ENCODE measurements around the gene KMT2B. TPM values are rescaled to one million over a fixed set of nuclear protein-coding genes. Genes with fewer than 3 reads are reported as not detected.

The KMT2B gene
- total and polyA plus RNA-seq, 8 donors: 16.7 to 59.9 (median 24.2) TPM

DNA sequence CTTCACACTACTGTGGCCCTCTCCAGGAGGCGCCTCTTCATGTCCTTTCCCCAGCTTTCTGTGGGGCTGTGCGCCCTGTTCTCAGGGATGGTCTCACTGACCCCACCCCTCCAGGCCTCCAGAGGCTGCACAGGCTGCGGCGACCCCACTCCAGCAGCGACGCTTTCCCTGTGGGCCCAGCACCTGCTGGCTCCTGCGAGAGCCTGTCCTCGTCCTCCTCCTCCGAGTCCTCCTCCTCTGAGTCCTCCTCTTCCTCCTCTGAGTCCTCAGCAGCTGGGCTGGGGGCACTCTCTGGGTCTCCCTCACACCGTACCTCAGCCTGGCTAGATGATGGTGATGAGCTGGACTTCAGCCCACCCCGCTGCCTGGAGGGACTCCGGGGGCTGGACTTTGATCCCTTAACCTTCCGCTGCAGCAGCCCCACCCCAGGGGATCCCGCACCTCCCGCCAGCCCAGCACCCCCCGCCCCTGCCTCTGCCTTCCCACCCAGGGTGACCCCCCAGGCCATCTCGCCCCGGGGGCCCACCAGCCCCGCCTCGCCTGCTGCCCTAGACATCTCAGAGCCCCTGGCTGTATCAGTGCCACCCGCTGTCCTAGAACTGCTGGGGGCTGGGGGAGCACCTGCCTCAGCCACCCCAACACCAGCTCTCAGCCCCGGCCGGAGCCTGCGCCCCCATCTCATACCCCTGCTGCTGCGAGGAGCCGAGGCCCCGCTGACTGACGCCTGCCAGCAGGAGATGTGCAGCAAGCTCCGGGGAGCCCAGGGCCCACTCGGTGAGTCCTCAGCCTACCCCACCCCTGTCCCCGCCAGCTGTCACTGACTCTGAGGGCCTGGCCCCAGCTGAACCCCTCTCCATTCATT, 68.7 kb downstream of the KMT2B start:
- Histone ChIP-seq H3K9me3 (no peaks in the 10 kb centered on the region), H3K27me3 (no peaks in the 10 kb centered on the region), H3K27ac (no peak overlapping the region), H3K4me3 (no peak overlapping the region), H3K36me3 (no peaks in the 10 kb centered on the region), H3K4me1 (peaks cover 0 to 4% (median 0%) of the 10 kb centered on the region in 3 donors)
- intact Hi-C loops (cut with DNase I): no loop called here
- FAIRE-seq: no peak
- TF ChIP-seq, protein P1, sequence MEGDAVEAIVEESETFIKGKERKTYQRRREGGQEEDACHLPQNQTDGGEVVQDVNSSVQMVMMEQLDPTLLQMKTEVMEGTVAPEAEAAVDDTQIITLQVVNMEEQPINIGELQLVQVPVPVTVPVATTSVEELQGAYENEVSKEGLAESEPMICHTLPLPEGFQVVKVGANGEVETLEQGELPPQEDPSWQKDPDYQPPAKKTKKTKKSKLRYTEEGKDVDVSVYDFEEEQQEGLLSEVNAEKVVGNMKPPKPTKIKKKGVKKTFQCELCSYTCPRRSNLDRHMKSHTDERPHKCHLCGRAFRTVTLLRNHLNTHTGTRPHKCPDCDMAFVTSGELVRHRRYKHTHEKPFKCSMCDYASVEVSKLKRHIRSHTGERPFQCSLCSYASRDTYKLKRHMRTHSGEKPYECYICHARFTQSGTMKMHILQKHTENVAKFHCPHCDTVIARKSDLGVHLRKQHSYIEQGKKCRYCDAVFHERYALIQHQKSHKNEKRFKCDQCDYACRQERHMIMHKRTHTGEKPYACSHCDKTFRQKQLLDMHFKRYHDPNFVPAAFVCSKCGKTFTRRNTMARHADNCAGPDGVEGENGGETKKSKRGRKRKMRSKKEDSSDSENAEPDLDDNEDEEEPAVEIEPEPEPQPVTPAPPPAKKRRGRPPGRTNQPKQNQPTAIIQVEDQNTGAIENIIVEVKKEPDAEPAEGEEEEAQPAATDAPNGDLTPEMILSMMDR (IDR thresholded peaks at IDR 0.05): no peak
- ATAC-seq: no peak
- DNase-seq: peak in 2 of 6 donors; percentile 31 to 74
- WGBS, 2 donors: 87 to 88% methylated on average over 26 to 31 of the region's 31 CpGs

DNA sequence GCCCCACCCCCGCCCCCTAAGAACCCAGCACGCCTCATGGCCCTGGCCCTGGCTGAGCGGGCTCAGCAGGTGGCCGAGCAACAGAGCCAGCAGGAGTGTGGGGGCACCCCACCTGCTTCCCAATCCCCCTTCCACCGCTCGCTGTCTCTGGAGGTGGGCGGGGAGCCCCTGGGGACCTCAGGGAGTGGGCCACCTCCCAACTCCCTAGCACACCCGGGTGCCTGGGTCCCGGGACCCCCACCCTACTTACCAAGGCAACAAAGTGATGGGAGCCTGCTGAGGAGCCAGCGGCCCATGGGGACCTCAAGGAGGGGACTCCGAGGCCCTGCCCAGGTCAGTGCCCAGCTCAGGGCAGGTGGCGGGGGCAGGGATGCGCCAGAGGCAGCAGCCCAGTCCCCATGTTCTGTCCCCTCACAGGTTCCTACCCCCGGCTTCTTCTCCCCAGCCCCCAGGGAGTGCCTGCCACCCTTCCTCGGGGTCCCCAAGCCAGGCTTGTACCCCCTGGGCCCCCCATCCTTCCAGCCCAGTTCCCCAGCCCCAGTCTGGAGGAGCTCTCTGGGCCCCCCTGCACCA, 69.5 kb downstream of the KMT2B start:
- intact Hi-C loops (cut with DNase I): no loop called here
- FAIRE-seq (no peak), DNase-seq (peak in 3 of 6 donors; percentile 25 to 78 (median 51)), ATAC-seq (no peak)
- H3K27ac ChIP-seq: no peak overlapping the region
- TF ChIP-seq, protein P1 (IDR thresholded peaks at IDR 0.05): no peak
- H3K4me3 ChIP-seq: no peak overlapping the region
- peaks cover 0 to 4% (median 0%) of the 10 kb centered on the region in 3 donors for H3K4me1 ChIP-seq
- no peaks in the 10 kb centered on the region for H3K9me3 ChIP-seq
- no peaks in the 10 kb centered on the region for H3K27me3 ChIP-seq
- no peaks in the 10 kb centered on the region for H3K36me3 ChIP-seq
- 90 to 92% methylated on average over 15 of the region's 15 CpGs for WGBS, 2 donors

Other genes with a start within 250 kb of the KMT2B start
- gene KRTDAP, start 227.5 kb upstream of the KMT2B start, total RNA-seq: 1 to 10 TPM in 1 of 6 donors, under 1 TPM in 1, not detected in 4; 0.35 to 1.1 TPM
- 1 to 10 TPM; 1.4 to 2.0 TPM for gene KRTDAP, start 227.5 kb upstream of the KMT2B start, polyA plus RNA-seq
- 10 to 100 TPM; 48.5 to 86.7 (median 60.0) TPM for gene DMKN, start 204.4 kb upstream of the KMT2B start, total RNA-seq
- gene DMKN, start 204.4 kb upstream of the KMT2B start, polyA plus RNA-seq: 100 to 1,000 TPM; 133 to 197 TPM
- not detected for gene SBSN, start 189.7 kb upstream of the KMT2B start, total RNA-seq
- under 1 TPM; 0.15 to 0.16 TPM for gene SBSN, start 189.7 kb upstream of the KMT2B start, polyA plus RNA-seq
- gene GAPDHS, start 184.5 kb upstream of the KMT2B start, total RNA-seq: not detected
- gene GAPDHS, start 184.5 kb upstream of the KMT2B start, polyA plus RNA-seq: not detected
- 10 to 100 TPM; 44.3 to 63.9 (median 51.5) TPM for gene TMEM147, start 172.4 kb upstream of the KMT2B start, total RNA-seq
- 10 to 100 TPM; 70.2 to 91.1 TPM for gene TMEM147, start 172.4 kb upstream of the KMT2B start, polyA plus RNA-seq
- 1 to 10 TPM in 4 of 6 donors, under 1 TPM in 2; 0.28 to 3.0 (median 2.0) TPM for gene ATP4A, start 154.3 kb upstream of the KMT2B start, total RNA-seq
- gene ATP4A, start 154.3 kb upstream of the KMT2B start, polyA plus RNA-seq: 10 to 100 TPM in 1 of 2 donors, 1 to 10 TPM in 1; 6.0 to 10.8 TPM
- gene PMIS2, start 131.8 kb upstream of the KMT2B start, total RNA-seq: not detected
- gene PMIS2, start 131.8 kb upstream of the KMT2B start, polyA plus RNA-seq: not detected
- 10 to 100 TPM in 1 of 6 donors, 1 to 10 TPM in 5; 5.6 to 10.6 (median 6.5) TPM for gene HAUS5, start 105.3 kb upstream of the KMT2B start, total RNA-seq
- 10 to 100 TPM; 22.1 to 22.5 TPM for gene HAUS5, start 105.3 kb upstream of the KMT2B start, polyA plus RNA-seq
- 10 to 100 TPM; 18.2 to 34.0 (median 28.3) TPM for gene RBM42, start 89.0 kb upstream of the KMT2B start, total RNA-seq
- 10 to 100 TPM; 38.1 to 38.6 TPM for gene RBM42, start 89.0 kb upstream of the KMT2B start, polyA plus RNA-seq
- gene ETV2, start 76.3 kb upstream of the KMT2B start, total RNA-seq: 1 to 10 TPM in 3 of 6 donors, under 1 TPM in 3; 0.32 to 1.5 (median 0.99) TPM
- 1 to 10 TPM; 1.5 to 4.1 TPM for gene ETV2, start 76.3 kb upstream of the KMT2B start, polyA plus RNA-seq
- 100 to 1,000 TPM; 119 to 164 (median 147) TPM for gene COX6B1, start 69.7 kb upstream of the KMT2B start, total RNA-seq
- gene COX6B1, start 69.7 kb upstream of the KMT2B start, polyA plus RNA-seq: 100 to 1,000 TPM; 328 to 491 TPM
- not detected for gene UPK1A, start 51.5 kb upstream of the KMT2B start, total RNA-seq
- under 1 TPM in 1 of 2 donors, not detected in 1; 0.16 TPM for gene UPK1A, start 51.5 kb upstream of the KMT2B start, polyA plus RNA-seq
- under 1 TPM in 1 of 6 donors, not detected in 5; 0.13 TPM for gene ZBTB32, start 13.4 kb upstream of the KMT2B start, total RNA-seq
- gene ZBTB32, start 13.4 kb upstream of the KMT2B start, polyA plus RNA-seq: under 1 TPM in 1 of 2 donors, not detected in 1; 0.14 TPM
- 1 to 10 TPM; 1.3 to 9.4 (median 6.4) TPM for gene IGFLR1, start 24.4 kb downstream of the KMT2B start, total RNA-seq
- gene IGFLR1, start 24.4 kb downstream of the KMT2B start, polyA plus RNA-seq: 10 to 100 TPM in 1 of 2 donors, 1 to 10 TPM in 1; 7.4 to 17.3 TPM
- gene U2AF1L4, start 27.4 kb downstream of the KMT2B start, total RNA-seq: 10 to 100 TPM in 5 of 6 donors, 1 to 10 TPM in 1; 9.7 to 14.3 (median 11.7) TPM
- gene U2AF1L4, start 27.4 kb downstream of the KMT2B start, polyA plus RNA-seq: 100 to 1,000 TPM in 1 of 2 donors, 10 to 100 TPM in 1; 62.7 to 124 TPM
- gene PSENEN, start 27.6 kb downstream of the KMT2B start, total RNA-seq: 10 to 100 TPM; 26.7 to 38.2 (median 35.1) TPM
- 10 to 100 TPM; 53.5 to 64.6 TPM for gene PSENEN, start 27.6 kb downstream of the KMT2B start, polyA plus RNA-seq
- 1 to 10 TPM; 1.7 to 5.5 (median 3.7) TPM for gene LIN37, start 30.6 kb downstream of the KMT2B start, total RNA-seq
- 10 to 100 TPM; 41.2 to 44.0 TPM for gene LIN37, start 30.6 kb downstream of the KMT2B start, polyA plus RNA-seq
- gene HSPB6, start 39.0 kb downstream of the KMT2B start, total RNA-seq: 10 to 100 TPM in 3 of 6 donors, 1 to 10 TPM in 3; 3.4 to 16.4 (median 11.7) TPM
- 10 to 100 TPM; 42.2 to 59.8 TPM for gene HSPB6, start 39.0 kb downstream of the KMT2B start, polyA plus RNA-seq
- gene PROSER3, start 40.2 kb downstream of the KMT2B start, total RNA-seq: 1 to 10 TPM; 7.2 to 9.9 (median 8.6) TPM
- gene PROSER3, start 40.2 kb downstream of the KMT2B start, polyA plus RNA-seq: 10 to 100 TPM in 1 of 2 donors, 1 to 10 TPM in 1; 7.8 to 19.6 TPM
- 10 to 100 TPM in 2 of 6 donors, 1 to 10 TPM in 4; 2.7 to 13.9 (median 8.0) TPM for gene ARHGAP33, start 57.6 kb downstream of the KMT2B start, total RNA-seq
- 10 to 100 TPM; 23.8 to 39.6 TPM for gene ARHGAP33, start 57.6 kb downstream of the KMT2B start, polyA plus RNA-seq
- gene PRODH2, start 94.8 kb downstream of the KMT2B start, total RNA-seq: 1 to 10 TPM in 5 of 6 donors, under 1 TPM in 1; 0.95 to 6.4 (median 2.7) TPM
- 10 to 100 TPM; 13.8 to 21.5 TPM for gene PRODH2, start 94.8 kb downstream of the KMT2B start, polyA plus RNA-seq
- 10 to 100 TPM; 11.5 to 21.3 (median 15.1) TPM for gene NPHS1, start 134.5 kb downstream of the KMT2B start, total RNA-seq
- 10 to 100 TPM; 17.1 to 32.3 TPM for gene NPHS1, start 134.5 kb downstream of the KMT2B start, polyA plus RNA-seq
- gene KIRREL2, start 138.9 kb downstream of the KMT2B start, total RNA-seq: 10 to 100 TPM; 28.5 to 89.0 (median 47.9) TPM
- 10 to 100 TPM; 38.1 to 49.7 TPM for gene KIRREL2, start 138.9 kb downstream of the KMT2B start, polyA plus RNA-seq
- 10 to 100 TPM; 39.2 to 71.8 (median 47.1) TPM for gene APLP1, start 150.6 kb downstream of the KMT2B start, total RNA-seq
- gene APLP1, start 150.6 kb downstream of the KMT2B start, polyA plus RNA-seq: 100 to 1,000 TPM; 100 to 154 TPM
- 10 to 100 TPM in 1 of 6 donors, 1 to 10 TPM in 5; 3.1 to 10.4 (median 4.2) TPM for gene NFKBID, start 182.5 kb downstream of the KMT2B start, total RNA-seq
- 10 to 100 TPM; 15.7 to 16.7 TPM for gene NFKBID, start 182.5 kb downstream of the KMT2B start, polyA plus RNA-seq
- 1 to 10 TPM in 4 of 6 donors, under 1 TPM in 2; 0.46 to 7.4 (median 1.7) TPM for gene HCST, start 184.5 kb downstream of the KMT2B start, total RNA-seq
- 10 to 100 TPM in 1 of 2 donors, 1 to 10 TPM in 1; 2.3 to 10.2 TPM for gene HCST, start 184.5 kb downstream of the KMT2B start, polyA plus RNA-seq
- gene TYROBP, start 190.3 kb downstream of the KMT2B start, total RNA-seq: 10 to 100 TPM in 3 of 6 donors, 1 to 10 TPM in 3; 2.5 to 73.8 (median 11.0) TPM
- gene TYROBP, start 190.3 kb downstream of the KMT2B start, polyA plus RNA-seq: 10 to 100 TPM; 17.4 to 22.8 TPM
- gene LRFN3, start 218.4 kb downstream of the KMT2B start, total RNA-seq: 1 to 10 TPM; 4.9 to 9.8 (median 6.2) TPM
- gene LRFN3, start 218.4 kb downstream of the KMT2B start, polyA plus RNA-seq: 1 to 10 TPM; 6.7 to 7.6 TPM